Measurements from ENCODE around the gene PDE10A. TPM values are rescaled to one million over a fixed set of nuclear protein-coding genes. Genes with fewer than 3 reads are reported as not detected.

The PDE10A gene
- total RNA-seq, 1 experiment from 2014 or later = 0.31 TPM

DNA sequence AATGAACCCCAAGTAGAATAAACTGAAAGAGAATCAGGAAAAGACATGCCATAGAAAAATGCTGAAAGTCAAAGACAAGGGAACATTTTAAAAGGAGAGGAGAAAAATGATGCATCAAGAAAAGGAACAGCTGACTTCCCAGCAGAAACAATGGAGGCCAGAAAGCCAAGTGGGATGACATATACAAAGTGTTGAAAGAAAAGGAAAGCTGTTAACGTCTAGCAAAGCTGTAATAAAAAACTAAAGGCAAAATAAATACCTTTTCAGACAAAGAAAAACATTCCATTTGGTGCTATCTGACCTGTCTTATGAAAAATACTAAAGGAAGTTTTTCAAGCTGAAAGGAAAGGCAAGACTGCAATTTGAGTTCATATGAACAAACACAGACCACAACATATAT, 34.1 kb upstream of the PDE10A start:
- no peaks in the 10 kb centered on the region for H3K23me2 ChIP-seq (ENCODE audit: insufficient read length, low read depth, low read length, poor library complexity, severe bottlenecking)
- H3T11ph ChIP-seq (ENCODE audit: low read length) = no peak overlapping the region
- H3K9ac ChIP-seq (ENCODE audit: extremely low read depth, insufficient read length, low read length) = no peak overlapping the region
- no peak overlapping the region for H2AK5ac ChIP-seq (ENCODE audit: insufficient read length, low read length)
- no peaks in the 10 kb centered on the region for H3K79me2 ChIP-seq (ENCODE audit: insufficient read depth, low read length)
- H3K27me3 ChIP-seq (ENCODE audit: insufficient read depth, low read length) = no peaks in the 10 kb centered on the region
- H2BK5ac ChIP-seq (ENCODE audit: insufficient read length, low read length) = no peak overlapping the region
- no peak overlapping the region for H3K27ac ChIP-seq (ENCODE audit: insufficient read length, low read depth, low read length)
- H3K18ac ChIP-seq (ENCODE audit: insufficient read length, low read depth, low read length) = no peak overlapping the region
- Mint-ChIP-seq H3K9me3 (peaks cover 5 to 10% of the 10 kb centered on the region in 2 experiments), H3K4me3 (no peak overlapping the region), H3K36me3 (ENCODE audit: insufficient read depth in 1 of 3, low read depth in 3 of 3) (peaks cover 0 to 4% (median 0%) of the 10 kb centered on the region in 3 experiments; a peak in 2 of 7 replicates), H3K27me3 (ENCODE audit: low read depth) (peaks cover 10% of the 10 kb centered on the region), H3K27ac (no peak overlapping the region), H3K4me1 (peaks cover 3 to 9% of the 10 kb centered on the region in 2 experiments; a peak in 2 of 4 replicates)
- H3K4ac ChIP-seq (ENCODE audit: low read depth, low read length) = no peak overlapping the region
- TF ChIP-seq, protein P1, sequence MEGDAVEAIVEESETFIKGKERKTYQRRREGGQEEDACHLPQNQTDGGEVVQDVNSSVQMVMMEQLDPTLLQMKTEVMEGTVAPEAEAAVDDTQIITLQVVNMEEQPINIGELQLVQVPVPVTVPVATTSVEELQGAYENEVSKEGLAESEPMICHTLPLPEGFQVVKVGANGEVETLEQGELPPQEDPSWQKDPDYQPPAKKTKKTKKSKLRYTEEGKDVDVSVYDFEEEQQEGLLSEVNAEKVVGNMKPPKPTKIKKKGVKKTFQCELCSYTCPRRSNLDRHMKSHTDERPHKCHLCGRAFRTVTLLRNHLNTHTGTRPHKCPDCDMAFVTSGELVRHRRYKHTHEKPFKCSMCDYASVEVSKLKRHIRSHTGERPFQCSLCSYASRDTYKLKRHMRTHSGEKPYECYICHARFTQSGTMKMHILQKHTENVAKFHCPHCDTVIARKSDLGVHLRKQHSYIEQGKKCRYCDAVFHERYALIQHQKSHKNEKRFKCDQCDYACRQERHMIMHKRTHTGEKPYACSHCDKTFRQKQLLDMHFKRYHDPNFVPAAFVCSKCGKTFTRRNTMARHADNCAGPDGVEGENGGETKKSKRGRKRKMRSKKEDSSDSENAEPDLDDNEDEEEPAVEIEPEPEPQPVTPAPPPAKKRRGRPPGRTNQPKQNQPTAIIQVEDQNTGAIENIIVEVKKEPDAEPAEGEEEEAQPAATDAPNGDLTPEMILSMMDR (conservative IDR thresholded peaks at IDR 0.05) = no peak
- no peak overlapping the region for H2AFZ ChIP-seq (ENCODE audit: low read length)
- H3K9me3 ChIP-seq (ENCODE audit: control insufficient read depth, low read depth, low read length) = no peaks in the 10 kb centered on the region
- no peak overlapping the region for H3K14ac ChIP-seq (ENCODE audit: insufficient read depth, low read length)
- no CpG with 5 or more reads among the region's 1 CpG for WGBS (ENCODE audit: extremely low coverage, insufficient read length, low lambda C conversion rate)
- H4K8ac ChIP-seq (replicated peaks; ENCODE audit: insufficient read length, low read depth, low read length) = no peak overlapping the region
- H4K91ac ChIP-seq (ENCODE audit: insufficient read length, low read depth, low read length) = no peak overlapping the region
- no peak overlapping the region for H2BK12ac ChIP-seq (ENCODE audit: insufficient read length, low read depth, low read length)
- no peak overlapping the region for H2BK15ac ChIP-seq (ENCODE audit: low read depth, low read length)
- H3K79me1 ChIP-seq (ENCODE audit: insufficient read depth, low read depth, low read length, poor library complexity, severe bottlenecking) = no peaks in the 10 kb centered on the region
- no peak overlapping the region for H3K23ac ChIP-seq (ENCODE audit: insufficient read length, low read depth, low read length)
- H3K56ac ChIP-seq (ENCODE audit: insufficient read length, low read depth, low read length) = no peak overlapping the region
- no peak overlapping the region for H3K4me2 ChIP-seq (ENCODE audit: insufficient read depth, insufficient read length, low read length)
- H2BK120ac ChIP-seq (ENCODE audit: low read depth, low read length, poor library complexity, severe bottlenecking) = no peak overlapping the region
- H4K20me1 ChIP-seq (ENCODE audit: control insufficient read depth, insufficient read depth, insufficient read length) = no peaks in the 10 kb centered on the region
- no peak for DNase-seq
- no peaks in the 10 kb centered on the region for H3K4me1 ChIP-seq (ENCODE audit: insufficient read depth, low read length)
- no peak overlapping the region for H4K5ac ChIP-seq (ENCODE audit: insufficient read length, low read depth, low read length)
- no peak overlapping the region for H2BK20ac ChIP-seq (ENCODE audit: low read depth, low read length, poor library complexity, severe bottlenecking)

All from H9 (cell line).